Spleen (tissue), 7 donors: ENCODE results near the gene LSM14B.

ENCODE experiments used
- POLR2AphosphoS5 ChIP-seq, 3 donors: sonication (generic); formaldehyde crosslinking; IDR thresholded peaks; one replicate each; pipeline ENCODE4 v1.5.1; 2017; ENCODE audit warnings: antibody characterized with exemption in 3 of 3
- TF ChIP-seq, protein P1 (sequence below), 11 experiments: fragments of 200-600 bp in 7 of 11; fragments of 450-650 bp in 4 of 11; sonication (generic) in 4 of 11; IDR thresholded peaks in 8 of 11; conservative IDR thresholded peaks in 3 of 11; 1 replicate in 7 of 11; 2 replicates in 4 of 11; pipeline versions ENCODE4 v1.4.0 to v1.8.0; 2016 to 2021; ENCODE audit warnings: antibody characterized with exemption in 11 of 11, inconsistent platforms in 4 of 11, mild to moderate bottlenecking in 1 of 11
- donor health status: DM: no; HTN: no; CAD: no; lungs with moderate emphysema.
- donor health status: DM: no; HTN: no; CAD: no.
- donor health status: DM: no; HTN: no; CAD: no.

GRCh38 chr20:62181808-62182207 lies 59.5 kb downstream of the LSM14B start:
- TF ChIP-seq, protein P1, sequence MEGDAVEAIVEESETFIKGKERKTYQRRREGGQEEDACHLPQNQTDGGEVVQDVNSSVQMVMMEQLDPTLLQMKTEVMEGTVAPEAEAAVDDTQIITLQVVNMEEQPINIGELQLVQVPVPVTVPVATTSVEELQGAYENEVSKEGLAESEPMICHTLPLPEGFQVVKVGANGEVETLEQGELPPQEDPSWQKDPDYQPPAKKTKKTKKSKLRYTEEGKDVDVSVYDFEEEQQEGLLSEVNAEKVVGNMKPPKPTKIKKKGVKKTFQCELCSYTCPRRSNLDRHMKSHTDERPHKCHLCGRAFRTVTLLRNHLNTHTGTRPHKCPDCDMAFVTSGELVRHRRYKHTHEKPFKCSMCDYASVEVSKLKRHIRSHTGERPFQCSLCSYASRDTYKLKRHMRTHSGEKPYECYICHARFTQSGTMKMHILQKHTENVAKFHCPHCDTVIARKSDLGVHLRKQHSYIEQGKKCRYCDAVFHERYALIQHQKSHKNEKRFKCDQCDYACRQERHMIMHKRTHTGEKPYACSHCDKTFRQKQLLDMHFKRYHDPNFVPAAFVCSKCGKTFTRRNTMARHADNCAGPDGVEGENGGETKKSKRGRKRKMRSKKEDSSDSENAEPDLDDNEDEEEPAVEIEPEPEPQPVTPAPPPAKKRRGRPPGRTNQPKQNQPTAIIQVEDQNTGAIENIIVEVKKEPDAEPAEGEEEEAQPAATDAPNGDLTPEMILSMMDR (IDR thresholded peaks at IDR 0.05 in 8 of 11, conservative IDR thresholded peaks at IDR 0.05 in 3 of 11): no peak
- no peak for TF ChIP-seq POLR2AphosphoS5 (IDR thresholded peaks at IDR 0.05)
